NCI-H2196 (cell line): ENCODE data around the gene DDX4.

Experiments
- DNase-seq: peaks from one replicate; lab custom pipeline; 2025; ENCODE audit not compliant: unreplicated experiment; lab: John Stamatoyannopoulos, UW

Gene DDX4

GRCh38 chr5:55864606-55865541 lies 127.0 kb downstream of the DDX4 start:
- DNase-seq: no peak

- DNase-seq: no peak
Observed at GRCh38 chr5:55865831-55866230, 128.0 kb downstream of the DDX4 start.

- DNase-seq: no peak
Observed at GRCh38 chr5:55866485-55866884, 128.6 kb downstream of the DDX4 start.
